NCI-H1694 treated with DMSO at 0.1 percent for 48 hours (cell line): ENCODE measurements around the gene ATP5PO.
A peak's percentile ranks its signal among the peaks of the same experiment; 100 is the strongest.

Source experiments
- DNase-seq: peaks from one replicate; lab custom pipeline; 2025; lab: John Stamatoyannopoulos, UW

The ATP5PO gene, protein sequence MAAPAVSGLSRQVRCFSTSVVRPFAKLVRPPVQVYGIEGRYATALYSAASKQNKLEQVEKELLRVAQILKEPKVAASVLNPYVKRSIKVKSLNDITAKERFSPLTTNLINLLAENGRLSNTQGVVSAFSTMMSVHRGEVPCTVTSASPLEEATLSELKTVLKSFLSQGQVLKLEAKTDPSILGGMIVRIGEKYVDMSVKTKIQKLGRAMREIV

DNA sequence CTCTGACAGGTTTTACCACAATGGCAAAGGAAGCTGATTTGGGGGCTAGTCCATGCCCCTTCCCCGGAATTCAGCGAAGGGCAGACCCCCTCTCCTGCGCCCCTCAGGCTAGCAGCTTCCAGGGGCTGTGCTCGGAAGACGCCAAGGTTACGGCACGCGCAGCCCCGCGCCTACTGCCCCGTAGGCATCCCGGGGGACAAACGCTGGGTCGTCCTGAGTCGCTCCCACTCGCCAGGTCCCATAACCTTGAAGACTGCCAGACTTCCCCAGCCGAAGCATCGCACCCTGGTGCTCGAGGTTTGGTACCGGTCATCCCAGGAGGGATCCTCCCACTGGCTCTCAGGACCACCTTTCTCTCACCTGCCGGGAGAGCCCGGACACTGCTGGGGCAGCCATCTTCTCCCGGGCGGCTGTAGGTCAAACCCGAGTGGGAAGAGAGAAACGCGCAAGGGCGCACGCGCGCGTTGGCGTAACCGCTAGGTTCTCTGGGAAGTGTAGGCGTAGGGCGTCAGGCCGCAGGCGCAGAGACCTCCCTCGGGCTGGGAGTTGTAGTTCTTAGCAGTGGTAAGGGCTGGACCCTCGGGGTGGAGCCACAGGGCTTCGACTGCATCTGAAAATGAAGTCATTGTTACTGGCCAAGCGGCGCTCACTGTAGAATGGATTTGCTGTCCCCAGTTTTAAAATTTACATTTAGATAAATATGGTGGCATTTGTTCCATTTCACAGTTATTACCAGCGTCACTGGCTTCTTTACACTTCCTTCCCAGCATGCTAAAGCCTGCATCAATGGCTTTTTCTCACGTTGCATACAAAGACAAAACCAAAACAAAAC, at the start of gene ATP5PO:
Gene ATP5PO (minus strand): TSS at position 437 of the 832 bp plus-strand sequence. CDS start 41 bp downstream, at position 396.
- peak; percentile 99 for DNase-seq

DNA sequence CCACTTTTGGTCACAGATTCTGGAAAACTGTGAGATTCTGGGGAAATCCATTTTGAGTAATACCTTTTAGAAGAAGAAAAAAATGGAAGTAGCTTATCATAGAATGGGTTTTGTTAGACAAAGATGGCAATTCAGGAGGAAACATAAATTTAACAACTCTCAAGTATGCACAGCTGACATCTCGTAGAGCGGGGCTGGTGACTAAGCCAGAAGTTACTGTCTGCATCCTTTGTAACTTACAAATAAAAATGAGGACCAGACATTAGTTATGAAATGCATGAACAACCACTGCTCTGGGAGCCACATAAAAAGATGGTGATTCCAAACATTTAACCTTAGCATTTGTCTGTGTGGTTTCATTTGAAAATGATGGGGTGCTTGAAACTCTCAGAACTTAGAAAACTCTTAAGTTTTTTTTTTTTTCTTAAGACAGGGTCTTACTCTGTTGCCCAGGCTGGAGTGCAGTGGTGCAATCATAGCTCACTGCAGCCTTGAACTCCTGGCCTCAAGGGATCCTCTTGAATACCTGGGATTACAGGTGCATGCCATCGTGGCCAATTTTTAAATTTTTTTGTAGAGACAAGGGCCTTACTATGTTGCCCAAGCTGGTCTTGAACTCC, 49.2 kb upstream of the ATP5PO start:
- DNase-seq, result no peak

GRCh38 chr21:33963848-33964555, 48.4 kb upstream of the ATP5PO start:
- DNase-seq, result no peak

DNA sequence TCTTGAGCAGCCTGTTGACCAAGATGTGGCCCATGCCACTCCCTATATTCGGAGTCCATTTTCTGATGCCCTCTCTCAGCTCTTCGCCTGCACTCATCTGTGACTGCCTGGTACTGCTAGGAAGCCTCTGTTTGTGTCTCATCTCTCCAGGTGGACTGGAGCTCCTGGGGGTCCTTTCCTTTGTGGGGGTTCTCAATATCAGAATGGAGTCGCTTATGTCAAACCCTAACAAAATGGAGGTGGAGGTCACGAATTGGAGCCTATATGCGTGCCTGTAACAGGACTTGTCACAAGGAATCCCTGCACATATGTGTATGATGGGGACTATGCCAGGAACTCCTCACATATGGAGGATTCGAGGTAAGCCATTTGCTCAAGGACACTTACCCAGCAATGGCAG, 46.7 kb upstream of the ATP5PO start:
- no peak for DNase-seq

- DNase-seq, result no peak
Measured at GRCh38 chr21:33961061-33961460, 45.5 kb upstream of the ATP5PO start.

DNA sequence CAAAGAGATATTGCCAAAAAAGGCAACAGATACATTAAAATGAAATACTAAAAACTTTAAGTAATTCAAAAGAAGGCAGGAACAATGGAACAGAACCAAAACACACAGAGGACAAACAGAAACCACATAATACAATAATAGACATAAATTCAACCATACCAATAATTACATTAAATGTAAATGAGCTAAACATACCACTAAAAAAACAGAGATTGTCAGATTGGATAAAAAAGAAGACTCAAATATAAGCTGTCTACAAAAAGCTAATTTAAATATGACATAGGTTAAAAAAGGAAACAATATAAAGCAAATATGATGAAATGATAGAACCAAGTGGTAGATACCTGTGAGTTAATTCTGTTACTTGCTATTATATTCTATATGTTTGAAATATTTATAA, 44.1 kb upstream of the ATP5PO start:
- DNase-seq, result no peak

GRCh38 chr21:33954395-33954794, 38.8 kb upstream of the ATP5PO start:
- no peak for DNase-seq

GRCh38 chr21:33951276-33952178, 35.9 kb upstream of the ATP5PO start:
- DNase-seq, result no peak

- DNase-seq, result no peak
Measured at GRCh38 chr21:33950431-33951079, 35.0 kb upstream of the ATP5PO start.

DNA sequence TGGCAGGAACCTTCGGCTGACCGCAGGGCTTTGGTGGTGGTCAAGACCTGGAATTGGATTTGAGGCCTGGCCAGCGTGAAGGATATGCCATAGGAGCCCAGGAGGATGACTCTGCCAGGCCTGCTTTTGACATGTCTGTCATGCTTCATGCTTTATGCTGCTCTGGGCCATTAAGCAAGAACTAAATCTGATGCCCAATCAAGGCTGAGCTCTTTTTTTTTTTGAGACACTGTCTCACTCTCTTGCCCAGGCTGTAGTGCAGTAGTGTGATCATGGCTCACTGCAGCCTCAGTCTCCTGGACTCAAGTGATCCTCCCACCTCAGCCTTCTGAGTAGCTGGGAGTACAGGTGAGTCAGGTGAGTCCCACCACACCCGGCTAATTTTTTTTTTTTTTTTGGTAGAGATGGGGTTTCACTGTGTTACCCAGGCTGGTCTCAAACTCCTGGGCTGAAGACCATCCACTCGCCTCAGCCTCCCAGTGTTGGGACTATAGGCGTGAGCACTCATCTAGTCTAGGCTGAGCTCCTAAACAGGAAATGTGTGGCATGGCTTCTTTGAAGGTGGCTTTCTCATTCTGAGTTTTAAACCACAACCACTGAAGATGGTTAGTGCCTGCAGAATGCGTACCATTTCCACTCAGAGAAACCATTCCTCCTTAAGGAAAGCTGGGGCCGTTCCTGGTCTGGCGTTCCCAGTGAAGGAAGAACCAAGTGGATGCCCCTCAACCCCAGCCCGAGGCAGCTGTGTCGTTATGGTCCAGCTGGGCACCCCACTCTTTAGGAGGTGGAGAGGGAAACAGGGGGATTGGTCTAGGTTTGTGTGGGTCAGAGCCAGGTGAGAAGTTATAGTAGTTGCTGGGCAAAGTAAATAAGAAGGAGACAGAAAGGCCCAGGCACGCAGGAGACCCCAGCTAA, 34.2 kb upstream of the ATP5PO start:
- no peak for DNase-seq

GRCh38 chr21:33948951-33949444, 33.4 kb upstream of the ATP5PO start:
- no peak for DNase-seq

DNA sequence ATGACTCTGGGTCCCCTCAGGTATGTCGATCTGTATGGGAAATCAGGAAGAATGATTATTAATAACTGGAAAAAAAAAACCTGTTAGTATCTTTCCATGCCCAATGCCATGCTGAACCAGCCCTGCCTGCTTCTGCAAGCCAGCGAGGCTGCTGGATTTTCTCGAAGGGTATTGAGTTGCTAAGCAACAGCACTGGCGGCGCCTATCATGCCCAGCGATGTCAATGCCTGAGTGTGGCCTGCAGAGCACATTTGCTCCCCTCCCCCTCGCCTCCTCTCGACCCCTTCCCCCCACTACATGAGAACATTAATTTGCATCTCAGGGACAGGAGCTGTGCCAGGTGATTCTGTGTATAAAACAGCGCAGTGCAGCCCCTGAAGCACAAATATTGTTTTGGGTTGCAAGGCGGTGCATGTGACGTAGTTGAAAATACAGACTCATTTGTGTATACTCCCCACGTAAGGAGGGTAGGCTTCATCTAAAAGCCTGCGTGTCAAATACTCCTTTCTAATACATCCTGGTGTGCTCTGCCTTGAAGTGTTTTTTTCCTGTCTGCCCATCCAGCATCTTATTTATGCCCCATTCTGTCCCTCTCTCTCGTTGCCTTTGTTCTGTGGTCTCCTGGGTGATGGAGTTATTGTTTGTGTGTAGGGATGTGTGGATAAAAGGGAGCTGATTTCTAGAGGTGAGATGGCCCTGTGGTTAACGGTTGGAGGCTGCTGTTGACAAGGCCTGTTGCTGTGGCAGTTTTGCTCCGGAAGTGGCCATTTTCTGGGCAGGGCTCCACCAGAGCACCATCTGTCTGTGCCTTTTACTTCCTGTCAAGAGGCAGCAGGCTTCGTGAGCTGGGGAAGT, 32.7 kb upstream of the ATP5PO start:
- peak; percentile 29 for DNase-seq

DNA sequence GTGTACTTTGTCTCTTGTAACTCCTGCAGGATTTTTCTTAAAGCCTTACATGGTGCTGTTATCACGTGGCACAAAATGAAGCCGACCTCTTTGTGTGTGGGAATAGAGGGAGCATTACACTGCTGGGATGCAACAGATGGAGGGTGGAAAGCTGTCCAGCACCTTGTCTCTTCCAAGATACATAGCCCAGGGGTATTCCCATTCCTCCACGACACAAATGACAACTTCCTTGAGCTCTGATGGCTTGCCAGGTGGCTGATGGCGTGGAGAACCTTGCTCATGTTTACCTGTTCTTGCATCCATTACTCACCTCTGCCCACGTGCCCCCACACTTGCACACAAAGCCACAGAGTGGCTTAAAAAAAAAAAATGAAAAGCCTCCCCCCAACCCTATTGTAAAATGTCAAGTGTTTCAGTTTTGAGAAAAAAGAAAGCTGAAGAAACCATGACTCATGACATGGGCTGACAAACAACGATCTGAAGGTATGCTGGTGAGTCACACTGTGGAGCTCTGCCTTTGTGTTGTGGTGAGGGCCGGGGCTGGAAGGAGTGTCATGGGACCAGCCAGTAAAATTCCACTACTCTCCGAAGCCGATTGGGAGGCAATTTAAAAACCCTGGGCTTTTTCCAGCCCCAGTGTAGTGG, 32.0 kb upstream of the ATP5PO start:
- DNase-seq, result no peak

DNA sequence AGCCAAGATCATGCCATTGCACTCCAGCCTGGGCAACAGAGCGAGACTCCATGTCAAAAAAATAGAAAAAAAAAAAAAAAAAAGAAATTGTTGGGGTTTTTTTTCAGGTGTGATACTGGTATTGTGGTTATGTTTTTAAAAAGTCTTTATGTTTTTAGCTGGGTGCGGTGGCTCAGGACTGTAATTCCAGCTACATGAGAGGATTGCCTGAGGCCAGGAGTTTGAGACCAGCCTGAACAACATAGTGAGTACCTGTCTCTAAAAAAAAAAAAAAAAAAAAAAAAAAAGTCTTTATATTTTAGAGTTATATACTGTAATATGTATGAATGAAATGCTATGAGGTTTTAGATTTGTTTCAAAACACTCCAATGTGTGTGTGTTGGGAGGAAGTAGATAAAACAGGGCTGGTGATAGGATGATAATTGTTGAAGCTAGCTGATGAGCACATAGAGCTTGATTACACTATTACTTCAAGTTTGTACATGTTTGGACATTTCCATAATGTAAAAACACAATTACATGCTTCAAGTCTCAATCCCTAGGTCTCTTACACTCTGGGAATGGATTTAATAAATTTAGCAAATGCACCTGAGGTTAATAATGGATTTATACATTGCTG, 30.2 kb upstream of the ATP5PO start:
- no peak for DNase-seq

DNA sequence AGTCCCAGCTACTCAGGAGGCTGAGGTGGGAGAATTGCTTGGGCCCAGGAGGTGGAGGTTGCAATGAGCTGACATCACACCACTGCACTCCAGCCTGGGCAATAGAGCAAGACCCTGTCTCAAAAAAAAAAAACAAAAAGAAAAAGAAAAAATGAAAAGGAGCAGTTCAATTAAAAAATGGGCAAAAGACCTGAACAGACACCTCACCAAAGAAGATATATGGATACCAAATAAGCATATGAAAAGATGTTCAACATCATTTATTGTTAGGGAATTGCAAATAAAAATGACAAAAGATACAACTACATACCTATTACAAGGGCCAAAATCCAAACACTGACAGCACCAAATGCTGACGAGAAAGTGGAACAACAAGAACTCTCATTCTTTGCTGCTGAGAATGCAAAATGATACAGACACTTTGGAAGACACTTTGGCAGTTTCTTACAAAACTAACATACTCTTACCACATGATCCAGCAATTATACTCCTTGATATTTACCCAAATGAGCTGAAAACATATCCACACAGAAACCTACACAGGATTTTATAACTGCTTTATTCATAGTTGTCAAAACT, 28.7 kb upstream of the ATP5PO start:
- no peak for DNase-seq

GRCh38 chr21:33943293-33943692, 27.7 kb upstream of the ATP5PO start:
- no peak for DNase-seq

DNA sequence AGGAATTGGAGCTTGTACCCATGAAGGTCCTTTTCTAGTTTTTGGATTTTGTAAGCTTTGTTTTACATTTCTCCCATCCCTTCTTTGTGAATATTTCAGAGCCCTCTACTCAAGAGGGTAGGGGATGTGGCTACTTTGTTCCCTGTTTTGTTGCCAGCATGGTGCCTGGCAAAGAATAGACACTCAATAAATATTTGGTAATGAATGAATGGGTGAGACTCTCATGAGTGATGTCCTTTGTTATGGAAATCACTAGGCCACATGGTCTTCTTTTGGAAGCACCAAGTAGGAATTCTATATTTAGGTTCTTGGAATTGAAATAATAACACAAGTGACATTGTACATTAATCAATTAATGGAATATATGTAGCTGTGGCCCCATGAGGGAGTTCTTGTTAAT, 26.8 kb upstream of the ATP5PO start:
- no peak for DNase-seq
